AG09309 (cell line): ENCODE measurements around the gene KIAA1671.
"Not testable (repeated sequence)": the region's sequence is repeated elsewhere in the genome, so short reads cannot be mapped to it uniquely, and the experiment has no call there.

Experiments used
- DNase-seq: peaks from one replicate; pipeline ENCODE4 v3.0.0-alpha.2; 2010; ENCODE audit warnings: low read depth
- H3K4me3 ChIP-seq: 2 replicates; pipeline ENCODE4 v1.5.1; 2011; ENCODE audit warnings: mild to moderate bottlenecking, low read depth, low read length, moderate library complexity; ENCODE audit not compliant: control insufficient read depth
- TF ChIP-seq, protein P1 (sequence below): IDR thresholded peaks from 2 replicates; pipeline ENCODE4 v1.5.1; 2011; ENCODE audit warnings: mild to moderate bottlenecking, low read depth, low read length, inconsistent platforms; ENCODE audit not compliant: insufficient read depth, control insufficient read depth; ENCODE audit errors: missing control alignments

Gene KIAA1671

DNA sequence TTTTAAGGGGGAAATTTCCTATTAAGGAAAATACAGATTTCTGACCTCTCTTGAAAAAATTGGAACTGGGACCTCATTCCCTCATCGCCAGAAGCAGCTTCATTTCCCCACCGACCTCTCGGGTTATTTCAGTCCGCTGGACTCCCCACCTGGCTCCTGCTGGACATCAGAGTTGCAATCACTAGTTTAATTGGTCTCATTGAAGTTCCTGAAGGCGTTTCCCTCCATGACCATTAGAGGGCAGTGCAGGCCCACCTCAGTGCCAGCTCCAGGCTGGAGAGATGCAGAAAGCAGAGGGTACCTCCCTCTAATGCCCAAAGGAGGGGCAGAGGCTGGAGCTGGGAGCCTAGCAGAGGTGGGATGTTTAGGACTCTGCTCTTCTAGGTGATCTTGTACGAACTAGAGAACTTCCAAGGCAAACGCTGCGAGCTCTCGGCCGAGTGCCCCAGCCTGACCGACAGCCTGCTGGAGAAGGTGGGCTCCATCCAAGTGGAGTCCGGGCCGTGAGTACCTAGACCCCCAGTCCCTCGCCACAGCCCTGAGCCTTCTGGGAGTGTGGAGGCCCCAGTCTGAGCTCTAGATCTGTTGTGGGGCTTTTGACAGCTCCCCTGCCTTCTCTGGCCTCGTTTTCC, 249.9 kb downstream of the KIAA1671 start:
- DNase-seq: peak; percentile 13
- TF ChIP-seq, protein P1, sequence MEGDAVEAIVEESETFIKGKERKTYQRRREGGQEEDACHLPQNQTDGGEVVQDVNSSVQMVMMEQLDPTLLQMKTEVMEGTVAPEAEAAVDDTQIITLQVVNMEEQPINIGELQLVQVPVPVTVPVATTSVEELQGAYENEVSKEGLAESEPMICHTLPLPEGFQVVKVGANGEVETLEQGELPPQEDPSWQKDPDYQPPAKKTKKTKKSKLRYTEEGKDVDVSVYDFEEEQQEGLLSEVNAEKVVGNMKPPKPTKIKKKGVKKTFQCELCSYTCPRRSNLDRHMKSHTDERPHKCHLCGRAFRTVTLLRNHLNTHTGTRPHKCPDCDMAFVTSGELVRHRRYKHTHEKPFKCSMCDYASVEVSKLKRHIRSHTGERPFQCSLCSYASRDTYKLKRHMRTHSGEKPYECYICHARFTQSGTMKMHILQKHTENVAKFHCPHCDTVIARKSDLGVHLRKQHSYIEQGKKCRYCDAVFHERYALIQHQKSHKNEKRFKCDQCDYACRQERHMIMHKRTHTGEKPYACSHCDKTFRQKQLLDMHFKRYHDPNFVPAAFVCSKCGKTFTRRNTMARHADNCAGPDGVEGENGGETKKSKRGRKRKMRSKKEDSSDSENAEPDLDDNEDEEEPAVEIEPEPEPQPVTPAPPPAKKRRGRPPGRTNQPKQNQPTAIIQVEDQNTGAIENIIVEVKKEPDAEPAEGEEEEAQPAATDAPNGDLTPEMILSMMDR: peak; percentile 89
- no peak overlapping the region for H3K4me3 ChIP-seq

DNA sequence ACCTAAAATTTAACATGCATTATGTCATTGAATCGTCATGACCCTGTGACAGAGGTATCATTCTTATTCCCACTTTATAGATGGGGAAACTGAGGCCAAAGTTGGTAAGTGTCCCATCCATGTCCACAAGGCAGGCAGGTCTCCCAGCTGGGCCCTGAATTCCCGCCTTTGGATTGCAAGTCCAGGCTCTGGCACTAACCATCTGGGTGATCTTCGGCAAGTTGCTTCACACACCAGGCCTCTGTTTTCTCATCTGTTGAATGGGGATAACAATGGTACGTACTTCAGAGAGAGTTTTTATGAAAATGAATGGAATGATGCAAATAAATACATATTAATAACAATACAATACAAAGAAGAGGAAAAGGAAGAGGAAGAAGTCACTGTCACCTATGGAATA, 250.6 kb downstream of the KIAA1671 start:
- TF ChIP-seq, protein P1: no peak
- no peak overlapping the region for H3K4me3 ChIP-seq
- no peak for DNase-seq

- not testable (repeated sequence) for DNase-seq, H3K4me3 ChIP-seq
Measured at GRCh38 chr22:25204547-25204946, 252.0 kb downstream of the KIAA1671 start.

DNA sequence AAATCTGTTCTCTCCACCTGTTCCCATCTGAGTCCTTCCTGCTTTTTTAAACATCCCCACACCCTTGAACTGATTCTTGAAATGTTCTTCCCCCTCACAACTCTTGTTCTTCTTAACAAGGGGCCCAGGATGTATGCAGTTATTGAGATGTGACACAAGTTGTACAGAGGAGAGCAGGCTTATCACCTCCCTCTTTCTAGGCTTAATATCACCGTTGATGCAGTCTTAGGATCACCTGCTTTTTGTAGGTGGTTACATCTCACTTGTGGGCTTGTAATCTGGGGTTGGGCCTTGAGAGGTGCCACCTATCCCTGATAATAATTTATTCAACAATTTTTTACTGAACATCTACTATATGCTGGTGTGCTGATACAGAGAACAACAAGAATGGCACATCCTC, 253.3 kb downstream of the KIAA1671 start:
- TF ChIP-seq, protein P1: no peak
- H3K4me3 ChIP-seq: no peak overlapping the region
- DNase-seq: no peak

- no peak for DNase-seq
- no peak overlapping the region for H3K4me3 ChIP-seq
- TF ChIP-seq, protein P1: no peak
Measured at GRCh38 chr22:25206998-25207397, 254.5 kb downstream of the KIAA1671 start.

DNA sequence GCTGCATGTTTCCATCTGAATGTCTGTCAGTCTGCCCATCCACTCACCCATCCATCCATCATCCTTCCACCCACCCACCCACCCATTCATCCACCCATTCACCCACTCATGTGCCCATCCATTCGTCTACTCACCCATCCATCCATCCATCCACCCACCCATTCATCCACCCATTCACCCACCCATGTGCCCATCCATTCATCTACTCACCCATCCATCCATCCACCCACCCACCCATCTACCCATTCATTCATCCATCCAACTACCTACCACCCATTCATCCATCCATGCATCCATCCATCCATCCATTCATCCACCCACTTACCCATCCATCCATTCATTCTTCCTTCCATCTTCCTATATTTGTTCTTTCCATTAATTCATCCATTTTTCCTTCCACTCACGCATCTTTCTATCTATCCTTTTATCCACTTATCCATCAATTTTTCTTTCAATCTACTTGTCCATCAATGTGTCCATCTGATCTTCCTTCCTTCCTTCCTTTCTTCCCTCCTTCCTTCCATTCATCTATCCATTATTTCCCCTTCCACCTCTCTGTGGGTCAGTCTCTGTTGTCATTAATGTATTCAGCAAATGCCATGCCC, 255.1 kb downstream of the KIAA1671 start:
- H3K4me3 ChIP-seq: no peak overlapping the region
- TF ChIP-seq, protein P1: no peak
- no peak for DNase-seq

GRCh38 chr22:25208328-25208727, 255.8 kb downstream of the KIAA1671 start:
- DNase-seq: no peak
- TF ChIP-seq, protein P1: no peak
- no peak overlapping the region for H3K4me3 ChIP-seq
